HG03108 (cell line): Measurements from ENCODE around the gene RNF121.

Experiments used
- ATAC-seq: cut with Tn5 transposase; IDR thresholded peaks from one replicate; pipeline ENCODE4 v1.9.1; 2021; ENCODE audit warnings: moderate library complexity; ENCODE audit not compliant: unreplicated experiment

The RNF121 gene

DNA sequence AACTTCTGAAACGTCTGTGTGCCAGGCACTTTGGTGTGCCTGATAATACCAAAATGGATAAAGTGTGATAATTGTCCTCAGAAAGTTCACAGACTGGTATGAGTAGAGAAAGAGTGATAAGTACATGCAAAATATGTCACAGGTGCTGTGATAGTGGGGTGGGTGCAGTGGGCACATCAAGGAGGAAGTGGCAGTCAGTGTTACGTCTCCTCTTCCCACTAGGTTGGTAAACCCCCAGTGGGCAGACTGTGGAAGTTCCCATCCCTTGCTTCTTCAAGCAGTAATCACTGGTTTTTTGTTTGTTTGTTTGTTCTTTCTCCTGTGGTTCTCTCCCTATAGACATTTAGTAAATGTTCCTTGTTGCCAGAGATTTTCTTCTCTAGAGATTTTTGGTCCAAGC, 5.4 kb downstream of the RNF121 start:
- peak; percentile 40 for ATAC-seq

DNA sequence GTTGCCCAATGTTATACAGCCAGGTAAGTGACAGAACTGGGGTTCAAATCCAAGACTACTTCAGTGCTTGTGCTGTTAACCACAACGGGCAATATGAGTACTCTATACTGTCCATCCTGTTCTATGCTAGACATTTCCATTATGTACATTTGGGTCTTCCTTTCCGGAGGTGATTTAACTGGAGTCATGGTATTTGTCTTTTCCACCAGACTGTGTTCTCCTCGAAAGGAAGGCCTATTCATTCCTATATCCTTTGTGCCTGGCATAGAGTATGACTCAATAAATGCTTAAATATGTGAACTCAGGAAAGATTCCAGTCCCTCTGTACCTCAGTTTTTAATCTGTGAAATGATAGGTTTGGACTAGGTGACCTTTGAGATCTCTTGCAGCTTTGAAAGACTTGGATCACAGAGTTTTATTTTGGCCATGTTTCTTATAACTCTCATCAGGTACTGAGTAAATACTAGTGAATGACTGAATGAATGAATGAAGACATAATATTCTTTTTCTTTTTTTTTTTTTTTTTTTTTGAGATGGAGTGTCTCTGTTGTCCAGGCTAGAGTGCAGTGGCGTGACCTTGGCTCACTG, 6.6 kb downstream of the RNF121 start:
- no peak for ATAC-seq

DNA sequence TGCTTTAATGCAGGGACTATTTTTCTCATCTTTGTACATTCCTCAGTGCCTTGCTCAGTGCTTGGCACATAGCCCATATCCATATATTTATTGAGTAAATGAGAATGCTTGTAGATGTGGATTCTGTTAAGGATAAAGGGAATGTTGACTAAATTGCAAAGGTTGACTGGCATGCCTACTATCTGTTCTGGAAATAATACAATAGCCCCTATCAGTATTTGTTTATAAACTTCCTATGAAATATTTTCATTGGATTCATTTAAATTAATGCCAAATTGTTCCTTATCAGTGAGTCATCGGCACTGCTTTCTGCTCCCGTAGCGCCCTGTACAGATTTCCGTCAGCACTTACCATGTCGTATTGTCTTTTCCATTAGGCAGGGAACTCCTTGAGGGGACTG, 8.0 kb downstream of the RNF121 start:
- no peak for ATAC-seq

DNA sequence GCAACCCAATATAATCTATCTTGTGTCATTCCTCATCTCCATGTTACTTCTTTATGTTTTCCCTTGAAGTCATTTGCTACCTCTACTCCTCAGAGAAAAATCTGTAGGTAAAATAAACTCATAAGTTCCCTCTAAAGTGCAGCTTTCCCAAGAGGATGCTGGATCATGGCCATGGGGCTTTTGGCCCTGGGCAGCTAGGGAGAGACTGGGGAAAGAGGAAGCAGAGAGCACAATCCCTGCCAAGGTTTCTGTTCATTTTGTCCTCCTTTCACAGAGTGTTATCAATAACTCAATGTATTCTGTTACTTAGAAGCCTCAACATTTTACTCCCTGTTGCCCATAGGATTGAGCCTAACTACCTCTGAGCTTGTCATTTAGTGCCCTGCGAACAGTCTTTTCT, 9.0 kb downstream of the RNF121 start:
- no peak for ATAC-seq

DNA sequence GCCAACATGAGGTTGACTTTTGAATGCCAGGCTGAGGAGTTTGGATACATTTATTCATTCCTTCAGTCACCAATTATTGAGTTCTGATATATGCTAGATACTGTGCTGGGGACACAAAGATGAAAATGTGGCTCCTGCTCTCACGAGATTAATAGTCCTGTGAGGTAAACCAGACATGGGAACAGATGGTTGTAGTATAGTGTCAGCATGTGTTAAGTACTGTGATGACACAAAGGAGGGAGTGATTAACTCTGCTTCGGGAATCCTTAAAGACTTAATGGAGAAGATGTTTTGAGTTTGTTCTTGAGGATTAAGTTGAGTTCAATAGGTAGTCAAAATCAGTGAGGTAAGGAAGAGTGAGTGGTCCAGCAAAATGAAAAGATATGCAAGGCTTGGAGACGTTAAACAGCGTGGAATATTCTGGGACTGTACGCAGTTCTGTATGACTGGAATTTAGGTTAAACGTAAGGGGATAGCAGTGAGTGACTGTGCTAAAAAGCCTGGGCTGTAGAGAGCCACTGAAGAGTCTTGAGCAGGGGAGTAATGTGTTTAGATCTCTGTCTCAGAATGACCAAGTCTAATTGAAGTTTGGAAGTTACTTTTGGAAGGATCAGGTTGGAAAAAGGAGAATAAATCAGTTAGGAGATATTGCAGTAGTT, 11.8 kb downstream of the RNF121 start:
- ATAC-seq, result no peak

DNA sequence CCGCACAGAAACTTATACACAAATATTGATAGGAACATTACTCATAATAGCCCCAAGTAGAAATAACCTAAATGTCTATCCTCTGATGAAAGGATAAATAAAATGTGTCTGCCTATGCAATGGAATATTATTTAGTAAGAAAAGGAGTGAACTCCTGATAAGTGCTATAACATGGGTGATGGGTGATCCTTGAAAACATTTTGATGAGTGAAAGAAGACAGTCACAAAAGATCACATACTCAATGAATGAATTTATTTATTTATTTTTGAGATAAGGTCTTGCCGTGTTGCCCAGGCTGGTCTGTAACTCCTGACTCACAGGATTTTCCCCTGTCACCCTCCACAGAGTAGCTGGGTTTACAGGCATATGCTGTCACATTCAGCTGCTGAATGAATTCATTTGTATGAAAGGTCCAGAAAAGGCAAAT, 17.3 kb downstream of the RNF121 start:
- ATAC-seq, result no peak

DNA sequence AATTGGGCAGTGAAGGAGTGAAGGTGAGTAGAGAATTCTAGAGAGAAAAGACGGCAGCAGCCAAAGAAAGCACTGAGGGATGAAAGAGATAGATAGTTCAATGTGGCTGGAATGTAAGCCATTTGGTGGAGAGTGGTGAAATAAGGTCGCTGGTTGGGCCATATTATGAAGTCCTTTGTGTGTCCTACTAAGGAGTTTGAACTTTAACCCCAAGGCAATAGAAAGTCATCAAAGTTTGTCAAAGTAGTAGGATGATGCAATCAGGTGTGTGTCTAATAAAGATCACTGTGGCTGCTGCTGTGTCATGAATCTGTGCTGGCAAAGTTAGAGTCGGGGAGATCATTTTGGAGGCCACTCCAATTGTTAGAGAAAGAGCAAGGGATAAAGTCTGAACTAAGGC, 18.7 kb downstream of the RNF121 start:
- ATAC-seq, result no peak

DNA sequence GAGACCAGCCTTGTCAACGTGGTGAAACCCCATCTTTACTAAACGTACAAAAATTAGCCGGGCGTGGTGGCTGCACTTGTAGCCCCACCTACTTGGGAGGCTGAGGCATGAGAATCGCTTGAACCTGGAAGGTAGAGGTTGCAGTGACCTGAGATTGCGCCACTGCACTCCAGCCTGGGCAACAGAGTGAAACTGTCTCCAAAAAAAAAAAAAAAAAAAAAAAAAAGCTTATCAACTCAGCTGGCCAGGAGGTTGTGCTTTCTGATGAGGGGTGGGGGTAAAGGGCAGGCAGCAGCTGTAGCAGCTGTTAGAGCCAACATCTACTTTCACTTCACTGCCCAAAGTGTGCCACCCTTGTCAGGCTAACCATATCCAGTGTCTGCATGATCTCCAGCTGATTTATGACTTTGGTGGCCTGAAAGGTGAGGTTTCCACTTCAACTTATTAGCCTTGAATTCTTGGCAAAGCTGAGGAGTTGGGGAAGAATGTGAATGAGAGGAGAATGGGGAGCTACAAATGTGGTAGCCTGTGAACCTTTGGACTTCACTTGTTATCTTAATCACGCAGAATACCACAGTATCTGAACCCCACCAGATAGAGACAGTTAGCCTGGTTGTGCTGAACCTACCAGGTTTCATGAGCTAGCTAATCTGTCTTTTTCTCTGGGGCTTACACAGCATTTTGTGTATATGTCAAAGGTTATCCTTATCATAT, 19.6 kb downstream of the RNF121 start:
- ATAC-seq, result no peak

DNA sequence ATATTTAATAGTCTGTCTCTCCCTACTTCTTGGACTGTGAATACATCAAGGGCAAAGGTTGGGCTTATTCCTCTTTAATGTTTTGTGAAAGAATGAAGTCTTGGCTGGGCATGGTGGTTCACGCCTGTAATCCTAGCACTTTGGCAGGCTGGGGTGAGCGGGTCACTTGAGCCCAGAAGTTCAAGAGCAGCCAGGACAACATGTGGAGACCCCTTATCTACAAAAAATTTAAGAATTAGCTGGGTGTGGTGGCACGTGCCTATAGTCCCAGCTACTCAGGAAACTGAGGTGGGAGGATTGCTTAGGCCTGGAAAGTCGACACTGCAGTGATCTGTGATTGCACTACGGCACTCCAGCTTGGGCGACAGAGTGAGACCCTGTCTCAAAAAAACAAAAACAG, 20.2 kb downstream of the RNF121 start:
- ATAC-seq, result no peak

DNA sequence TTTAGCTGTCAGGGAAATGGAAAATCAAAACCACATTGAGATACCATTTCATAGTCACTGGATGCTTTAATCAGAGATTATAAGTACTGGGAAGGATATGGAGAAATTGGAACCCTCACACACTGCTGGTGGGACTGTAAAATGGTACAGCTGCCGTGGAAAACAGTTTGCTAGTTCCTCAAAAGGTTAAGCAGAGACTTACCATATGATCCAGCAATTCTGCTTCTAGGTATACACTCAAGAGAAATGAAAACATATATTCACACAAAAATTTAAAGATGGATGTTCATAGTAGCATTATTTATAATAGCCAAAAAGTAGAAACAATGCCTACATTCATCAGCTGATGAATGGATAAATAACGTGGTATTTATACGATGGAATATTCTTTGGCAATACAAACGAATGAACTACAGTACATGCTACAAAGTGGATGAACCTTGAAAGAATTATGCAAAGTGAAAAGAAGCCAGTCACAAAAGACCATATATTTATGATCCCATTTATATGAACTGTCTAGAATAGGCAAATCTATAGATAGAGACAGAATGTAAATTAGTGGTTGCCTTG, 23.0 kb downstream of the RNF121 start:
- no peak for ATAC-seq

DNA sequence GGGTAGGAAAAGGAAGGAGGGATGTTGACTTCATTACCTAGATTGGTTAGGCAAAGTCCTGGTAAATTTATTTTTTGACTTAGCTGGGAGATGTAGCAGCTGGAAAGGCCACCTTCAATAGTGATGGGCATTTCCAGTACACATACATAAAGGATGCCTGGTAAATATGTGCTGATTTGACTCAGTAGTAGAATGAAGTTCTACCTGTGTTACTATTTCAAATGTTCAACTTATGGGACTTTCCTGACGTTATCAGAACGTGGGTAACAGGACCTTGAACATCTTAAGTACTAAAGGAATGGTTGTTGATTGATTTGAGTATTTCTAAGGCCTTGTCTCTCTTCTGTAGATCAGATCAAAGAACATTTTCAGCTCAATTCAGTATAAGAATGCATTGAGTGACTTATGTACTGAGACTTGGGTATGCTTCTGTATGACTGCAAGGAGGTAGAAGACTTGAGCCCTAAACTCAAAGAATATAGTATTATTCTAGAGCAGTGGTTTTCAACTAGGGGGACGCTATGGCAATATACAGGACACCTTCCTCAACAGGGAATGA, 27.1 kb downstream of the RNF121 start:
- no peak for ATAC-seq

DNA sequence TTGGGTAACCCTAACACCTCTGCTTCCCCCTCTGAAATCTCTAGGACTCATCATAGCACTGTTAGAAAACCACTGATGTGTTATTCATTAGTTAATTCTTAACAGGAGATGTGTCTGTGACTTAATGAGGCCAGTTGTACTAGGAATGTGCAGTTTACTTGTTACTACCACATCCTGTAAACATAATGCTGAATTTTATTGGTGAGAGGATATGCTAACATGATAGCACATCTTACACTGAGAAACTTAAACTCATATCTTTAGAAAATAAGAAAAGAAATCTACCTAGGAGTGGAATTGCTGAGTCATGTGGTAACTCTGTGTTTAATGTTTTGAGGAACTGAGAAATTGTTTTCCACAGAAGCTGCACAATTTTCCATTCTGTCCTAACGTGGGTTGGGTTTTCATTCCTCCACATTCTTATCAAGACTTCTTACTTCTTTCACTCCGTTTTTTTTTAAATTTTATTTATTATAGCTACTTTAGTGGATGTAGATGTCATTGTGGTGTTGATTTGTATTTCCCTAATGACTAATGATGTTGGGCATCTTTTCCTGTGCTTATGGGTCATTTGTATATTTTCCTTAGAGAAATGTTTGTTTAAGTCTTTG, 33.7 kb downstream of the RNF121 start:
- ATAC-seq, result peak; percentile 60

DNA sequence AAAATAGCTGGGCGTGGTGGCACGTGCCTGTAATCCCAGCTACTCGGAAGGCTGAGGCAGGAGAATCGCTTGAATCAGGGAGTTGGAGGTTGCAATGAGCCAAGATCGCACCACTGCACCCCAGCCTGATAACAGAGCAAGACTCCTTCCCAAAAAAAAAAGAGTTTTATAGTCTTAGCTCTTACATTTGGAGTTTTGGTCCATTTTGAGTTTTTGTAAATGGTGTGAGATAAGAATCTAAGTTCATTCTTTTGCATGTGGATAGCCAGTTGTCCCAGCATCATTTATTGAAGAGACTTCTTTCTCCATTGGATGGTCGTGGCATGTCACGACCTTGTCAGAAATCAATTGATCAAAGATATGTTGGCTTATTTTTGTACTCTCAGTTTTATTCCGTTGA, 34.6 kb downstream of the RNF121 start:
- ATAC-seq, result no peak

DNA sequence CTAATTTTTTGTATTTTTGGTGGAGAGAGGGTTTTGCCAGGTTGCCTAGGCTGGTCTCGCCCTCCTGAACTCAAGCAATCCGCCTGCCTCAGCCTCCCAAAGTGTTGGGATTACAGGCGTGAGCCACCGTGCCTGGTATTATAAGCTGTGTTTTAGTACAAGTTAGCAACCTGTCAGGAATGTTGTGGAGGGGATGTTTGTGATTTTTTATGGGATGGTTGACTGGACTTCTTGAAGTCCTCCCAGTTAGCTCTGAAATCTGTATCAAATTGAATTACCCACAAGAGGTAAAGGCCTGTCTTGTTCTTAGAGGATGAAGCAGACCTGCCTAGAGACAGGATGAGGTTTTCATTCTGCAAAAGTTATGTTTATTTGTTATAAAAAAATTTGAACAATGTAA, 35.8 kb downstream of the RNF121 start:
- ATAC-seq, result no peak

DNA sequence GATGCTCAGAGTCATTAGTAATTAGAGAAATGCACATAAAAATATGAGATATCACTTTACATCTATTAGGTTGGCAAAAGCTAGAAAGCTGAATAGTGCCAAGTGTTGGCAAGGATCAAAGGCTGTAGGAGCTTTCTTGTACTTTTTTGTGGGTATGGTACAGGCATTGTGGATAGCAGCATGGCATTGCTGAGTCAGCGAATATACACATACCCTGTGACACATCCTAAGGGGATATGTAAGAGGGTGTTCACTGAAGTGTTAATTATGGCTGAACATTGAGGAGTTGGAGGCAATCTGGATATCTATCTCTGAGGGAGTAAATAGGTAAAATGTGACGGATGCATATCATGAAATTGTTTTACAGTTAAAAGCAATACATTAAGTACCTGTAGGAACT, 42.8 kb downstream of the RNF121 start:
- ATAC-seq, result no peak

DNA sequence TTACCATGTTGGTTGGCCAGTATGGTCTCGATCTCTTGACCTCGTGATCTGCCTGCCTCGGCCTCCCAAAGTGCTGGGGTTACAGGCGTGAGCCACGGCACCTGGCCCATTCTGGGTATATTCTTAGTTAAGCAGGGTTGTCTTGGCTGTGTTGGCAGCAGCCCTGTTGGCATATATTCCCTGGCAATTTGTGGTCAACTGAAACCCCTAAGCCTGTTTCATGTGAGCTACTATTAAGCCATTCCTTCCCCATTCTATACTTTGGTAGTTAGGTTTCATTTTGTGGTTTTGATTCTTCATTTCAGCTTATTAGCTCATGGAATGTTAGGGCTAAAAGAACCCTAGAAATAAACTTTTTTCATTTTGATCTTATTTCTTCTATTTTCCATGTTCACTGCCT, 47.7 kb downstream of the RNF121 start:
- ATAC-seq, result no peak

DNA sequence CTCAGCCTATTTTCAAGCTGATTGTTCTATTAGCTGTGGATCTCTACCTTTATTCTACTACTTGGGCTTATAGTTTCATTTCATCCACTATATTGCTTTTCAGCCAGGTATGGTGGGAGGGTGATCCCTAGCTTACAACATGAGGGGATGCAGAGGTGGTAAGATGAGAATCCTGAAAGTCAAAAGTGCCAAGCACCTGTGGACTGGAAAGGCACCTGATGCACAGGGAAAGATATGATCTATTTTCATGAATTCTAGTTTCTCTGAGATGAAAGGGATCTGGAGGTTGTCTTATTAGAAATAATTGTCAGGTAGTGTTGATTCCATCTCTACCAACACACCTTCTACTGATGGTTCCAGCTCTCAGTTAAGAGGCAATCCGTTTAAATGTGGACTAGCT, 48.2 kb downstream of the RNF121 start:
- ATAC-seq, result no peak

DNA sequence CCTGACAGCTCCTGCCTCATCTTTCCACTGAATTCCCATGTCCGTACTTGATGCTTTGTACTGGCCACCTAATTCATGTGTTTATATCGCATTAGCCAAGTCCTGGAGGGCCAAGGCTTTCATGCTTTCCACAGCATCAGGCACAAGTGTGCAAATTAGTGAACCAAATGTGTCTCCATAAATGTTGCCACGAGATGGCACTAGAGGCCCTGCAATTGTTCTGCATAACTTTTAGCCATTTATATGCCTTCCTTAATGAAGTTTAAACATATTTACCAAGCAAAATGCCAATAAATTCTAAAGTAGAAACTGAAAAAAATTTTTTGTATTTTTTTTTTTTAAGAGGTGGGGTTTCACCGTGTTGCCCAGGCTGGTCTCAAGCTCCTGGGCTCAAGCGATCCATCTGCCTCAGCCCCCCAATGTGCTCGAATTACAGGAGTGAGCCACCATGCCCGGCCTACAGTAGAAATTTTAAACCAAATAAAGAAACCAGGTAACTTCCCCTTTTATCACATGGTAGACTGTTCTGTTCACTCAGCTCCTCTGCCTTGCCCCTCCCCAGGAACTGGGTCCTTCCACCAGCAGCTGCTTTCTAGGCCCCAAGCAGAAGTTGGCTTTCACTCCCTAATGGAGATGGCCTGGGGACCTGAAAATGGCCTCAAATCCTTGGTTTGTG, 49.0 kb downstream of the RNF121 start:
- no peak for ATAC-seq

DNA sequence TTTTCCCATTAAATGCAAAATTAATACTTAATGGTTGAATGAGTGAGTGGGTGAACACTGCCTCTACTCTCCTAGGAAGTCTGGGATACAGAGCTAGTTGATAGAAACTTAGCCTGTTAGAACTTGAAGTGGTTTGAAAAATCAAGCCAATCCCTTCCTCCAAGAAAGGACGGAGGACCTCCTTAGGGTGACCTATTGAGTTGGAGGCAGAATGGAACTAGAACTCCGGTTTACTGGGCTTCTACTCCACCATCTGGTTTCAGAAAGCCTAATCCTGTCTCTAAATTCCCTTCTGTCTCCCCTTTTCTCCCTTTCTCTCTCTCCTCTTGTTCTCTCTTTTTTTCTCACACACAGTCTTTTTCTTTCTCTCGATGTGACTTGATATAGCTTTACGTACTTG, 50.2 kb downstream of the RNF121 start:
- ATAC-seq, result no peak

DNA sequence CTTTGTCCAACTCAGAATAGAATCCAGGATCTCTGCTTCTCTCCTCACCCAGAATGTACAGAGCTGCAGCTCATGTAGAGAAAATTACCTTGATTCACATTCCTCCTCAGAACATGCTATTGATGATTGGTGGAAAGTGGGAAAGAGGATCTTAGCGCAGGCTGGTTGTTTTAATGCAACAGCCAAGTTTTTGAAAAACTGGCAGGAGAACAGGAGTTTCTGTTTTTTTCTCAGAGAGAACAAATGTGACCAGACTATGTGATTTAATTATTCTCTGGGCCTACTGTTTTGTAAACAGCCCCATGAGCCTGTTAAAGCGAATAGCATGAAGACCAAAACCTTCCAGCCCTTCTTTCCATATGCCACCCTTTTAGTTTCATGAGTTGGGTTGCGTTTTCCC, 50.8 kb downstream of the RNF121 start:
- no peak for ATAC-seq

DNA sequence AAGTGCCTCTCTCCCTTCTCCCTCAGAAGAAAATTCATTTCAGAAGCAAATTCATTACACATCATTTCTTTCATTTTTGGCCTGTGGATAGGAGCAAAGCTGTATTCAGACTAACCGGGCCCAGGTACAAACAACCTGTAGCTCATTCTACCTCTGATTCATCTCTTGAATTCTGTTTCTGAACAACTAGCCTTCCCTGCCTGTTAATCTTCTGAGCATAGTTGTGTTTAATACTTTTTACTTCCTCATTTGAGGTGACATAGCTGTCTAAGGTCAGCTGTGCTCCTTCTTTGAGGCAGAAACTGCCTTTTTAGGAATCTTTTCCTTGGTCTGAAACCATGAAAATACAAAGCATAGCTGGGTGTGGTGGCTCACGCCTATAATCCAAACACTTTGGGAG, 57.3 kb downstream of the RNF121 start:
- ATAC-seq, result no peak
